A673 (cell line): ENCODE results near the gene CFAP221.

Experiments used
- CTCF ChIP-seq: fragments of 300-800, 200-600 bp; sonication (generic); conservative IDR thresholded peaks from 2 replicates; pipeline ENCODE4 v1.5.1; 2017; ENCODE audit warnings: low read depth, mild to moderate bottlenecking, antibody characterized with exemption, low read length, moderate library complexity, mixed read lengths
- EZH2 ChIP-seq: fragments of 200-600 bp; sonication (generic); IDR thresholded peaks from 2 replicates; pipeline ENCODE4 v1.6.1; 2017; ENCODE audit warnings: borderline replicate concordance, low read depth, mild to moderate bottlenecking, mixed read lengths, antibody characterized with exemption, low read length; ENCODE audit not compliant: poor library complexity, severe bottlenecking

GRCh38 chr2:119574864-119575263 lies 30.6 kb downstream of the CFAP221 start:
- TF ChIP-seq CTCF: no peak
- TF ChIP-seq EZH2: no peak
